T-helper 17 cell (primary cell): ENCODE results near the gene RAPGEF6. TPM values are rescaled to one million over a fixed set of nuclear protein-coding genes. Genes with fewer than 3 reads are reported as not detected.
"Not testable (repeated sequence)": the region's sequence is repeated elsewhere in the genome, so short reads cannot be mapped to it uniquely, and the experiment has no call there.

ENCODE experiments used
- ATAC-seq: fragments of 150-1000 bp; cut with Tn5 transposase; 2 replicates; pipeline ENCODE4 v1.10.0; 2021; ENCODE audit warnings: mild to moderate bottlenecking, moderate library complexity
- DNase-seq, 3 donors: peaks; one replicate each; pipeline versions ENCODE4 v3.0.0 to v3.0.0-alpha.2; 2020 to 2021
- H3K9me3 ChIP-seq: one replicate; pipeline ENCODE4 v1.7.0; 2013; ENCODE audit warnings: low read length, mild to moderate bottlenecking; ENCODE audit not compliant: control insufficient read depth, poor library complexity, severe bottlenecking
- H3K27ac Mint-ChIP-seq: one replicate; pipeline ENCODE4 v1.8.0; 2022; ENCODE audit warnings: mild to moderate bottlenecking, moderate library complexity, mixed read lengths
- H3K27me3 Mint-ChIP-seq: one replicate; pipeline ENCODE4 v1.8.0; 2022; ENCODE audit warnings: mixed read lengths
- H3K36me3 Mint-ChIP-seq: one replicate; pipeline ENCODE4 v1.8.0; 2022; ENCODE audit warnings: low read depth, mixed read lengths
- H3K4me1 Mint-ChIP-seq: one replicate; pipeline ENCODE4 v1.8.0; 2022; ENCODE audit warnings: mild to moderate bottlenecking, mixed read lengths
- H3K4me3 Mint-ChIP-seq: one replicate; pipeline ENCODE4 v1.8.0; 2022; ENCODE audit warnings: mild to moderate bottlenecking, moderate library complexity, mixed read lengths
- total RNA-seq, 4 donors: library from RNA in 2 of 4; stranded (reverse) in 2 of 4; gene quantifications; one replicate each; pipeline ENCODE4 v1.2.3 and lab custom pipeline; 2022 to 2026

Gene RAPGEF6
- total RNA-seq, 2 donors from 2014 or later = 60.7 to 68.7 TPM

GRCh38 chr5:131613423-131613822 is 21.6 kb downstream of the RAPGEF6 start:
- Mint-ChIP-seq H3K36me3 (no peaks in the 10 kb centered on the region), H3K27ac (no peak overlapping the region), H3K27me3 (no peaks in the 10 kb centered on the region), H3K4me1 (peaks cover 46% of the 10 kb centered on the region), H3K4me3 (no peak overlapping the region)
- ATAC-seq (no peak), DNase-seq (no peak)
- no peaks in the 10 kb centered on the region for H3K9me3 ChIP-seq

- no peak overlapping the region for H3K4me3 Mint-ChIP-seq
- ATAC-seq (no peak), DNase-seq (no peak)
- peaks cover 50% of the 10 kb centered on the region for H3K4me1 Mint-ChIP-seq
- H3K36me3 Mint-ChIP-seq = no peaks in the 10 kb centered on the region
- no peaks in the 10 kb centered on the region for H3K9me3 ChIP-seq
- no peaks in the 10 kb centered on the region for H3K27me3 Mint-ChIP-seq
- no peak overlapping the region for H3K27ac Mint-ChIP-seq
Observed at GRCh38 chr5:131611064-131611381, 24.0 kb downstream of the RAPGEF6 start.

- no peak overlapping the region for H3K27ac Mint-ChIP-seq
- no peaks in the 10 kb centered on the region for H3K27me3 Mint-ChIP-seq
- H3K9me3 ChIP-seq = no peaks in the 10 kb centered on the region
- no peak overlapping the region for H3K4me3 Mint-ChIP-seq
- no peak for ATAC-seq
- no peak for DNase-seq
- no peaks in the 10 kb centered on the region for H3K36me3 Mint-ChIP-seq
- peaks cover 49% of the 10 kb centered on the region for H3K4me1 Mint-ChIP-seq
Observed at GRCh38 chr5:131610198-131611063, 24.6 kb downstream of the RAPGEF6 start.

- no peak for ATAC-seq
- H3K4me3 Mint-ChIP-seq = no peak overlapping the region
- no peaks in the 10 kb centered on the region for H3K9me3 ChIP-seq
- no peak overlapping the region for H3K27ac Mint-ChIP-seq
- H3K27me3 Mint-ChIP-seq = no peaks in the 10 kb centered on the region
- H3K36me3 Mint-ChIP-seq = no peaks in the 10 kb centered on the region
- DNase-seq = no peak
- peaks cover 52% of the 10 kb centered on the region for H3K4me1 Mint-ChIP-seq
Observed at GRCh38 chr5:131609774-131610173, 25.3 kb downstream of the RAPGEF6 start.

- H3K27me3 Mint-ChIP-seq = no peaks in the 10 kb centered on the region
- H3K27ac Mint-ChIP-seq = peak overlapping the region; percentile 17
- H3K9me3 ChIP-seq = no peaks in the 10 kb centered on the region
- DNase-seq (no peak), ATAC-seq (no peak)
- peak overlapping the region; percentile 1 for H3K4me3 Mint-ChIP-seq
- peaks cover 51% of the 10 kb centered on the region for H3K4me1 Mint-ChIP-seq
- H3K36me3 Mint-ChIP-seq = no peaks in the 10 kb centered on the region
Observed at GRCh38 chr5:131608597-131608996, 26.4 kb downstream of the RAPGEF6 start.

- no peaks in the 10 kb centered on the region for H3K27me3 Mint-ChIP-seq
- ATAC-seq (no peak), DNase-seq (no peak)
- peak overlapping the region; percentile 17 for H3K27ac Mint-ChIP-seq
- no peaks in the 10 kb centered on the region for H3K36me3 Mint-ChIP-seq
- H3K9me3 ChIP-seq = no peaks in the 10 kb centered on the region
- H3K4me1 Mint-ChIP-seq = peaks cover 51% of the 10 kb centered on the region
- H3K4me3 Mint-ChIP-seq = no peak overlapping the region
Observed at GRCh38 chr5:131607903-131608540, 27.0 kb downstream of the RAPGEF6 start.

- no peaks in the 10 kb centered on the region for H3K9me3 ChIP-seq
- peaks cover 51% of the 10 kb centered on the region for H3K4me1 Mint-ChIP-seq
- H3K27me3 Mint-ChIP-seq = no peaks in the 10 kb centered on the region
- H3K27ac Mint-ChIP-seq = peak overlapping the region; percentile 17
- DNase-seq (no peak), ATAC-seq (no peak)
- no peak overlapping the region for H3K4me3 Mint-ChIP-seq
- no peaks in the 10 kb centered on the region for H3K36me3 Mint-ChIP-seq
Observed at GRCh38 chr5:131607418-131607817, 27.6 kb downstream of the RAPGEF6 start.

GRCh38 chr5:131605086-131605485 is 29.9 kb downstream of the RAPGEF6 start:
- H3K4me1 Mint-ChIP-seq = peaks cover 43% of the 10 kb centered on the region
- no peaks in the 10 kb centered on the region for H3K36me3 Mint-ChIP-seq
- H3K4me3 Mint-ChIP-seq = no peak overlapping the region
- H3K9me3 ChIP-seq = no peaks in the 10 kb centered on the region
- ATAC-seq (no peak), DNase-seq (no peak)
- peak overlapping the region; percentile 19 for H3K27ac Mint-ChIP-seq
- no peaks in the 10 kb centered on the region for H3K27me3 Mint-ChIP-seq

GRCh38 chr5:131595088-131596033 is 39.7 kb downstream of the RAPGEF6 start:
- Mint-ChIP-seq H3K4me1 (peaks cover 53% of the 10 kb centered on the region), H3K27ac (peak overlapping the region; percentile 94), H3K36me3 (peaks cover 4% of the 10 kb centered on the region), H3K4me3 (peak overlapping the region; percentile 85), H3K27me3 (no peaks in the 10 kb centered on the region)
- no peaks in the 10 kb centered on the region for H3K9me3 ChIP-seq
- DNase-seq (no peak), ATAC-seq (peak; percentile 93)

GRCh38 chr5:131593921-131594320 is 41.1 kb downstream of the RAPGEF6 start:
- H3K27me3 Mint-ChIP-seq = no peaks in the 10 kb centered on the region

GRCh38 chr5:131593436-131593835 is 41.6 kb downstream of the RAPGEF6 start:
- H3K27me3 Mint-ChIP-seq, H3K4me3 Mint-ChIP-seq, H3K36me3 Mint-ChIP-seq, H3K9me3 ChIP-seq, DNase-seq, ATAC-seq: not testable (repeated sequence)
- Mint-ChIP-seq H3K4me1 (peaks cover 45% of the 10 kb centered on the region), H3K27ac (peak overlapping the region; percentile 94)

More at GRCh38 chr5:131593921-131594320, 41.1 kb downstream of the RAPGEF6 start:
- H3K36me3 Mint-ChIP-seq = peaks cover 4% of the 10 kb centered on the region
- H3K4me1 Mint-ChIP-seq = peaks cover 50% of the 10 kb centered on the region
- peak overlapping the region; percentile 94 for H3K27ac Mint-ChIP-seq
- no peak for DNase-seq
- no peak for ATAC-seq
- no peaks in the 10 kb centered on the region for H3K9me3 ChIP-seq
- peak overlapping the region; percentile 85 for H3K4me3 Mint-ChIP-seq

- DNase-seq (no peak), ATAC-seq (peak; percentile 72)
- H3K36me3 Mint-ChIP-seq = no peaks in the 10 kb centered on the region
- H3K27me3 Mint-ChIP-seq = no peaks in the 10 kb centered on the region
- H3K4me3 Mint-ChIP-seq = no peak overlapping the region
- peaks cover 23% of the 10 kb centered on the region for H3K4me1 Mint-ChIP-seq
- H3K9me3 ChIP-seq = no peaks in the 10 kb centered on the region
- no peak overlapping the region for H3K27ac Mint-ChIP-seq
Observed at GRCh38 chr5:131589510-131590348, 45.3 kb downstream of the RAPGEF6 start.
